DMS 273 (cell line): ENCODE measurements around the gene IGF1R.
"Not testable (repeated sequence)": the region's sequence is repeated elsewhere in the genome, so short reads cannot be mapped to it uniquely, and the experiment has no call there.

Source experiments
- DNase-seq: peaks from one replicate; lab custom pipeline; 2025; ENCODE audit not compliant: unreplicated experiment; lab: John Stamatoyannopoulos, UW

Gene IGF1R

DNA sequence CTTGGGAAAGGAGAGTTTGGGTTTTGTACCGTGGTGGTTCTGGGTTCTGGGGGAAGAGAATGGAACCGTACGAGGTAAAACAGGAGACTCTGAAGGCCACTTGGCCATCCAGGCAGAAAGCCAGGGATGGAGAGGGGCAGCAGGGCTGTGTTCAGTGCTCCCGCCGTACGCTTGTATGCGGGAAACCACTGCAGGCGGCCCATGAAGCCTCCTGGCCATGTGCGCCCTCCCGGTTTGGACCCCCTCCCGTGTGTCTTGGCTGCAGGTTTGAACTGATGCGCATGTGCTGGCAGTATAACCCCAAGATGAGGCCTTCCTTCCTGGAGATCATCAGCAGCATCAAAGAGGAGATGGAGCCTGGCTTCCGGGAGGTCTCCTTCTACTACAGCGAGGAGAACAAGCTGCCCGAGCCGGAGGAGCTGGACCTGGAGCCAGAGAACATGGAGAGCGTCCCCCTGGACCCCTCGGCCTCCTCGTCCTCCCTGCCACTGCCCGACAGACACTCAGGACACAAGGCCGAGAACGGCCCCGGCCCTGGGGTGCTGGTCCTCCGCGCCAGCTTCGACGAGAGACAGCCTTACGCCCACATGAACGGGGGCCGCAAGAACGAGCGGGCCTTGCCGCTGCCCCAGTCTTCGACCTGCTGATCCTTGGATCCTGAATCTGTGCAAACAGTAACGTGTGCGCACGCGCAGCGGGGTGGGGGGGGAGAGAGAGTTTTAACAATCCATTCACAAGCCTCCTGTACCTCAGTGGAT, 308.6 kb downstream of the IGF1R start:
- no peak for DNase-seq

- no peak for DNase-seq
Observed at GRCh38 chr15:98957655-98958054, 309.3 kb downstream of the IGF1R start.

- DNase-seq, result no peak
Observed at GRCh38 chr15:98958076-98958475, 309.7 kb downstream of the IGF1R start.

DNA sequence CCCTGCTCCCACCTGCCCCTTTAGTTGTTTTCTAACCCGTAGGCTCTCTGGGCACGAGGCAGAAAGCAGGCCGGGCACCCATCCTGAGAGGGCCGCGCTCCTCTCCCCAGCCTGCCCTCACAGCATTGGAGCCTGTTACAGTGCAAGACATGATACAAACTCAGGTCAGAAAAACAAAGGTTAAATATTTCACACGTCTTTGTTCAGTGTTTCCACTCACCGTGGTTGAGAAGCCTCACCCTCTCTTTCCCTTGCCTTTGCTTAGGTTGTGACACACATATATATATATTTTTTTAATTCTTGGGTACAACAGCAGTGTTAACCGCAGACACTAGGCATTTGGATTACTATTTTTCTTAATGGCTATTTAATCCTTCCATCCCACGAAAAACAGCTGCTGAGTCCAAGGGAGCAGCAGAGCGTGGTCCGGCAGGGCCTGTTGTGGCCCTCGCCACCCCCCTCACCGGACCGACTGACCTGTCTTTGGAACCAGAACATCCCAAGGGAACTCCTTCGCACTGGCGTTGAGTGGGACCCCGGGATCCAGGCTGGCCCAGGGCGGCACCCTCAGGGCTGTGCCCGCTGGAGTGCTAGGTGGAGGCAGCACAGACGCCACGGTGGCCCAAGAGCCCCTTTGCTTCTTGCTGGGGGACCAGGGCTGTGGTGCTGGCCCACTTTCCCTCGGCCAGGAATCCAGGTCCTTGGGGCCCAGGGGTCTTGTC, 310.7 kb downstream of the IGF1R start:
- no peak for DNase-seq

DNA sequence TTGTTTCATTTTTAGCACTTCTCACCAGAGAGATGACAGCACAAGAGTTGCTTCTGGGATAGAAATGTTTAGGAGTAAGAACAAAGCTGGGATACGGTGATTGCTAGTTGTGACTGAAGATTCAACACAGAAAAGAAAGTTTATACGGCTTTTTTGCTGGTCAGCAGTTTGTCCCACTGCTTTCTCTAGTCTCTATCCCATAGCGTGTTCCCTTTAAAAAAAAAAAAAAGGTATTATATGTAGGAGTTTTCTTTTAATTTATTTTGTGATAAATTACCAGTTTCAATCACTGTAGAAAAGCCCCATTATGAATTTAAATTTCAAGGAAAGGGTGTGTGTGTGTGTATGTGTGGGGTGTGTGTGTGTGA, 311.3 kb downstream of the IGF1R start:
- DNase-seq, result no peak

- no peak for DNase-seq
Observed at GRCh38 chr15:98960555-98961050, 312.3 kb downstream of the IGF1R start.

DNA sequence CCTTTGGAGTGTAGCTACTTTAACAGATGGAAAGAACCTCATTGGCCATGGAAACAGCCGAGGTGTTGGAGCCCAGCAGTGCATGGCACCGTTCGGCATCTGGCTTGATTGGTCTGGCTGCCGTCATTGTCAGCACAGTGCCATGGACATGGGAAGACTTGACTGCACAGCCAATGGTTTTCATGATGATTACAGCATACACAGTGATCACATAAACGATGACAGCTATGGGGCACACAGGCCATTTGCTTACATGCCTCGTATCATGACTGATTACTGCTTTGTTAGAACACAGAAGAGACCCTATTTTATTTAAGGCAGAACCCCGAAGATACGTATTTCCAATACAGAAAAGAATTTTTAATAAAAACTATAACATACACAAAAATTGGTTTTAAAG, 315.1 kb downstream of the IGF1R start:
- no peak for DNase-seq

DNA sequence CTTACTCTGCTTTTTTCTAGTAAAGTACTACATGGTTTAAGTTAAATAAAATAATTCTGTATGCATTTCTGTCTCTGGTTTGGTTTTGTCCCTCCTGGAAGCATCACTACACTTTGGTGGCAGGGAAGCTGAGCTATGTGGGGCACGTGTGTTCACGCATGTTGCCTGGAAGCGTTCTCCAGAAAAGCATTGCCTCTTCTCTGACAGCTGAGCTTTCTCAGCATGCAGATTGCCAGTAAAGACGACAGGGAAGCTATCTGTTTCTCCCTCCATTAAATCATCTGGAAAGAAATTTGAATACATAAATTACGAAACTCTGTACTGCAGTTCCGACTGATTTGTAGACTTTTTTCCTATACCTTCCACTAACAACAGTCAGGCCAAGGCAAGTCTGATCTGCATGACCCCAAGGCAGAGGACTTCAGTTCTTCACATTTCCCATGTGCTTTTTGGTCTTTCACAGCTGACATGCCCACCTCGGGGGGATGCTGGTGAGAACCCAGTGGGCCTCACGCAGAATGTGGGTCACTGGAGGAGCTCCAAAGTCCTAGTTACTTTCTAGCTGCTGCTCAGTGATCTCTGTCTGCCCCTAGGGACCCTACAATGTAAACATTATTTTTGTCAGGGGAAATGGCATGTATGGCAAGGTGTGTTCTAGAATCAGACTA, 316.3 kb downstream of the IGF1R start:
- DNase-seq, result no peak

- DNase-seq, result not testable (repeated sequence)
Observed at GRCh38 chr15:98965134-98965491, 316.8 kb downstream of the IGF1R start.

- DNase-seq, result no peak
Observed at GRCh38 chr15:98965597-98965996, 317.3 kb downstream of the IGF1R start.

GRCh38 chr15:98966091-98966787, 317.9 kb downstream of the IGF1R start:
- no peak for DNase-seq

DNA sequence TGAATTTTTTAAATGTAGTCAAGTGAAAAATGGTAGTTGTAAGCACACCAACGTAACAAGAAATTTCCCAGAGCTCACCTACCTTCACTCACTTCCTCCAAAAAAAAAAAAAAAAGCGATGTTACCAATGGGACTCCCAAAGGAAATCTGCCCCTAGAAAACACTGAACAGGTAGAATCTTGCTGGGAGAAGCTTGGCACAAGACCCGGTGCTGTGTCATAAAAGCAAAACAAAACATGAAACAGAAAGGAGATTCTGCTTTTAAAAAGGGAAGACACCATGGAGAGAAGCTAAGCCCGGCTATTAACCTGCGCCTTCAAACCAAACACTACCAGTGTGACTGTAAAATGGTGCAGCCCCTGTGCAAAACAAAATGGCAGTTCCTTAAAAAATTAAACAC, 318.8 kb downstream of the IGF1R start:
- DNase-seq, result no peak

- no peak for DNase-seq
Observed at GRCh38 chr15:98967916-98968315, 319.6 kb downstream of the IGF1R start.

DNA sequence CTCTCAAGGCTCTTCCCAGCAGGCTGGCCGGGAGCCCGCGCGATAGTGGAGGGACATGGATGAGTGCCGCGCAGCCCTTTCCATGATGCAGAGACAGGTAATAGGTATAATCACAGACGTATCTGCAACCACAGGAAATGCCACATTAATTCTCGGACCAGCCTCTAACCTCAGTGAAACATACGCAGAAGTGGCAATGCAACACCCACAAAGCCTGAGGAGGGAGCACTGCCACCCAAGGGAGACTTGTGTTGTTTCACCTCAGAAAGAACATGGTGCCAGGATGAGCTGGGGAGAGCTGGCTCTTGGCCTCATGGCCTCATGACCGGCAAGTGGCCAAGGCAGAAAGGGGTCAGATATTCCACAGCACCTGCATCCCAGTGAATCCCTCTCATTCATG, 320.2 kb downstream of the IGF1R start:
- DNase-seq, result no peak

GRCh38 chr15:98969126-98969735, 320.9 kb downstream of the IGF1R start:
- DNase-seq, result no peak

- DNase-seq, result no peak
Observed at GRCh38 chr15:98970799-98971198, 322.5 kb downstream of the IGF1R start.

DNA sequence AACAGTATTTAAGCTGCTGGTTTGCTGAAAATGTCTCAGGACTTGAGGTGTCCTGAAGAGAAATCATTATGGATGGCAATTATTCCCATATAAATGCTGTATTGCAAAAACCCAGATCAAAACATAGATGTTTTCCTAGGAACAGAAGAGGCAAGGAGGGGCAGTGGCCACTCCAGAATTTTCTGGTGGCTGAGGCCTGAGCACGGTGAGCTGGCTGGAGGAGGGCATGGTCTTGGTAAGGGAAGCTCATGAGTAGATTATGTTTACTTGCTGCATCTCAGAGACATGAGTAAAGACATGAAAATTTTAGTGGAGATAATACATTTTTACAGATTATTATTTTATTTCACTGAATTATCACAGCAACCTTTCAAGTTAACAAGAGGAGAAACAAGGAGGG, 328.2 kb downstream of the IGF1R start:
- DNase-seq, result no peak

DNA sequence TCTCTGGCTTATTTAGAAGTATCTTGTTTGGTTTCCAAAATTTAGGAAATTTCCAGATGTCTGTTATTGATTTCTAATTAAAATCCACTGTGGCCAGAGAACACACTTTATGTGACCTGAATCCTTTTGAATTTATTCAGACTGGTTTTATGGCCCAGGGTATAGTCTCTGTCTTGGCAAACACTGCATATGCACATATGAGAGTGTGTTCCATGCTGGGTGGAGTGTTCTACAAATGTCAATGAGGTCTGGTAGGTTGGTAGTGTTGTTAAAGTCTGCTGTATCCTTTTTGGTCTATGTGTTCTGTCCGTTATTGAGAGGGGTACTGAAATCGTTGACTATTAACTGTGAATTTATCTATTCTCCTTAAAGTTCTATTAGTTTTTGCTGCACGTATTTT, 329.1 kb downstream of the IGF1R start:
- no peak for DNase-seq

- DNase-seq, result peak; percentile 37
Observed at GRCh38 chr15:98978153-98978552, 329.8 kb downstream of the IGF1R start.

GRCh38 chr15:98980899-98981228, 332.5 kb downstream of the IGF1R start:
- no peak for DNase-seq
